Measurements from ENCODE around the gene COL27A1. TPM values are rescaled to one million over a fixed set of nuclear protein-coding genes. Genes with fewer than 3 reads are reported as not detected.
"Not testable (repeated sequence)": the region's sequence is repeated elsewhere in the genome, so short reads cannot be mapped to it uniquely, and the experiment has no call there.

COL27A1 gene
- total and polyA plus RNA-seq, 12 donors: 3.0 to 99.8 (median 11.9) TPM

DNA sequence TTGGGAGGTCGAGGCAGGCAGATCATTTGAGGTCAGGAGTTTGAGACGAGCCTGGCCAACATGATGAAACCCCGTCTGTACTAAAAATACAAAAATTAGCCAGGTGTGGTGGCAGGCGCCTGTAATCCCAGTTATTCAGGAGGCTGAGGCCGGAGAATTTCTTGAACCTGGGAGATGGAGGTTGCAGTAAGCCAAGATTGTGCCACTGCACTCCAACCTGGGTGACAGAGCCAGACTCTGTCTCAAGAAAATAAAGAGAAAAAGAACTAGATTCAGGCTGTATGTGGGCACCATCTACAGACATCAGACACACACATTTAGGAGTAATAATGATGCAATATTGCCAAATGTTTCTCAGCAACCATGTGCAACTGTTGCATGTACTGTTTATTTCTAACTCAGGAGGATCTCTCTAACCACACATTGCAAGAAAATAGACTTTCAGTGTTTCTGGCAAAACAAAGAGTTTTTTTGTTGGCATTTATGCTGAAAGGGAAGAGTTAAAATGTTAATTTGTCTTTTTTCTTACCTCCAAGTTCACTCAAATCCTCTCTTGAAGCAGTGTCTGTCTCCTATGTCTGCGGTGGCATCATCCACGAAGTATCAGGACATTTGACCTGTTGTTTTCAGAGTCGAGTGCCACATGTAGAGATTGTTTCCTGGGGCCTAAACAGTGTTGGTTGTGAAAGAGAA, 162.5 kb downstream of the COL27A1 start:
- no peaks in the 10 kb centered on the region for H3K9me3 ChIP-seq (replicated peaks in 1 of 3)
- 78 to 83% (median 81%) methylated on average over 8 of the region's 8 CpGs for WGBS, 4 donors

DNA sequence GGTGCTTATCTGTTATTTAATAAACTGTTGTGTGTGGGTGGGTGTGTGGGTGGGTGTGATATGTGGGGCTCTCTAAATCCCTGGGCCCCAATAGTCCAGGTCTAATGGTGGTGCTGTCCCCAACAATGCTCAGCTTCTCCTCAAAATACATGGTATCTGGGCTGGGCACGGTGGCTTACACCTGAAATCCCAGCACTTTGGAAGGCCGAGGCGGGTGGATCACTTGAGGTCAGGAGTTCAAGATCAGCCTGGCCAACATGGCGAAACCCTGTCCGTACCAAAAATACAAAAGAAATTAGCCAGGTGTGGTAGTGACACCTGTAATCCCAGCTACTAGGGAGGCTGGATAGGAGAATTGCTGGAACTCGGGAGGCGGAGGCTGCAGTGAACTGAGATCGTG, 163.1 kb downstream of the COL27A1 start:
- Histone ChIP-seq H3K4me3 (no peak overlapping the region), H3K27ac (no peak overlapping the region), H3K4me1 (replicated peaks in 1 of 2) (no peaks in the 10 kb centered on the region), H3K9me3 (replicated peaks in 1 of 3) (no peaks in the 10 kb centered on the region), H3K27me3 (no peaks in the 10 kb centered on the region), H3K36me3 (replicated peaks in 1 of 2) (no peaks in the 10 kb centered on the region)
- intact Hi-C loops (cut with DNase I): no loop called here
- WGBS, 4 donors: 82 to 89% (median 87%) methylated on average over 7 to 8 of the region's 8 CpGs
- DNase-seq: peak in 3 of 7 donors; percentile 0 to 15 (median 3)
- no peak for TF ChIP-seq POLR2A (IDR thresholded peaks at IDR 0.05)
- TF ChIP-seq, protein P1, sequence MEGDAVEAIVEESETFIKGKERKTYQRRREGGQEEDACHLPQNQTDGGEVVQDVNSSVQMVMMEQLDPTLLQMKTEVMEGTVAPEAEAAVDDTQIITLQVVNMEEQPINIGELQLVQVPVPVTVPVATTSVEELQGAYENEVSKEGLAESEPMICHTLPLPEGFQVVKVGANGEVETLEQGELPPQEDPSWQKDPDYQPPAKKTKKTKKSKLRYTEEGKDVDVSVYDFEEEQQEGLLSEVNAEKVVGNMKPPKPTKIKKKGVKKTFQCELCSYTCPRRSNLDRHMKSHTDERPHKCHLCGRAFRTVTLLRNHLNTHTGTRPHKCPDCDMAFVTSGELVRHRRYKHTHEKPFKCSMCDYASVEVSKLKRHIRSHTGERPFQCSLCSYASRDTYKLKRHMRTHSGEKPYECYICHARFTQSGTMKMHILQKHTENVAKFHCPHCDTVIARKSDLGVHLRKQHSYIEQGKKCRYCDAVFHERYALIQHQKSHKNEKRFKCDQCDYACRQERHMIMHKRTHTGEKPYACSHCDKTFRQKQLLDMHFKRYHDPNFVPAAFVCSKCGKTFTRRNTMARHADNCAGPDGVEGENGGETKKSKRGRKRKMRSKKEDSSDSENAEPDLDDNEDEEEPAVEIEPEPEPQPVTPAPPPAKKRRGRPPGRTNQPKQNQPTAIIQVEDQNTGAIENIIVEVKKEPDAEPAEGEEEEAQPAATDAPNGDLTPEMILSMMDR (IDR thresholded peaks at IDR 0.05): no peak

More for the DNA sequence above, 162.5 kb downstream of the COL27A1 start:
- Histone ChIP-seq H3K4me3 (no peak overlapping the region), H3K27ac (no peak overlapping the region), H3K4me1 (replicated peaks in 1 of 2) (no peaks in the 10 kb centered on the region), H3K27me3 (no peaks in the 10 kb centered on the region), H3K36me3 (replicated peaks in 1 of 2) (no peaks in the 10 kb centered on the region)
- DNase-seq: peak in 5 of 7 donors; percentile 1 to 11 (median 6)
- no peak for TF ChIP-seq POLR2A (IDR thresholded peaks at IDR 0.05)
- TF ChIP-seq, protein P1 (IDR thresholded peaks at IDR 0.05): no peak
- intact Hi-C loops (cut with DNase I): no loop called here

DNA sequence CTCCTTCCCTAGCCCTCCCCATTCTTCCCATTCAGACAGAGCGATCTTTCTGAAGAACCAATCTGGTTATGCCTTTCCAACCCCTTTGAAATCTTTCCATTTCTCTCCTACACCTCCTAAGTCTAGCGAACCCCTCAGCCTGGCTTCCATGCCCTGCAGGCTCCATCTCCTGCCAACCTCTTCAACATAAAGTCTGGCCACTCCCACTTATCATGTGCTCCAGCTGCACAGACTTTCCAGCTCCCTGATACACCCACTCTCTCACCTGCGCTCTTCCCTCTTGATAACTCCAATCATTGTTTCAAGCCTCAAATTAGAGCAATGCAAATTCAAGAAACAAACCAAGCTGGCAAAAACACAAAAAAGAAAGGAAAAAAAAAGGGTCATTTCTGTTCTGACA, 163.8 kb downstream of the COL27A1 start:
- intact Hi-C loops (cut with DNase I): no loop called here
- DNase-seq: peak in 2 of 7 donors; percentile 5 to 28

DNA sequence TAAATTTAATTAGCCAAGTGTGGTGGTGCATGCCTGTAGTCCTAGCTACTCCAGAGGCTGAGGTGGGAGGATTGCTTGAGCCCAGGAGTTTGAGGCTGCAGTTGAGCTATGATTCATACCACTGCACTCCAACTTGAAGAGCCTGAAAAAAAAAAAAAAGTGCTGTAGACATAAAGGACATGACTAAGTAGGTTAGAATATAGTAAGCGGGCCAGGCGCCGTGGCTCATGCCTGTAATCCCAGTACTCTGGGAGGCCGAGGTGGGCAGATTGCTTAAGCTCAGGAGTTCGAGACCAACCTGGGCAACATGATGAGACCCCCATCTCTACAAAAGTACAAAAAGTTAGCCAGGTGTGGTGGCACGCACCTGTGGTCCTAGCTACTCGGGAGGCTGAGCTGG, 165.4 kb downstream of the COL27A1 start:
- intact Hi-C loops (cut with DNase I); H3K27ac ChIP-seq; H3K27me3 ChIP-seq; H3K4me3 ChIP-seq; H3K9me3 ChIP-seq (replicated peaks in 1 of 3); H3K36me3 ChIP-seq (replicated peaks in 1 of 2); H3K4me1 ChIP-seq (replicated peaks in 1 of 2): not testable (repeated sequence)
- 81 to 93% (median 86%) methylated on average over 7 of the region's 7 CpGs for WGBS, 4 donors
- DNase-seq: peak in 1 of 7 donors; percentile 7

More for the DNA sequence above, 163.8 kb downstream of the COL27A1 start:
- Histone ChIP-seq H3K36me3 (replicated peaks in 1 of 2) (no peaks in the 10 kb centered on the region), H3K4me3 (no peak overlapping the region), H3K9me3 (replicated peaks in 1 of 3) (no peaks in the 10 kb centered on the region), H3K4me1 (replicated peaks in 1 of 2) (no peaks in the 10 kb centered on the region), H3K27me3 (no peaks in the 10 kb centered on the region), H3K27ac (no peak overlapping the region)
- WGBS, 4 donors: 89 to 93% (median 91%) methylated on average over 3 of the region's 3 CpGs
- TF ChIP-seq, protein P1 (IDR thresholded peaks at IDR 0.05): no peak
- no peak for TF ChIP-seq POLR2A (IDR thresholded peaks at IDR 0.05)

DNA sequence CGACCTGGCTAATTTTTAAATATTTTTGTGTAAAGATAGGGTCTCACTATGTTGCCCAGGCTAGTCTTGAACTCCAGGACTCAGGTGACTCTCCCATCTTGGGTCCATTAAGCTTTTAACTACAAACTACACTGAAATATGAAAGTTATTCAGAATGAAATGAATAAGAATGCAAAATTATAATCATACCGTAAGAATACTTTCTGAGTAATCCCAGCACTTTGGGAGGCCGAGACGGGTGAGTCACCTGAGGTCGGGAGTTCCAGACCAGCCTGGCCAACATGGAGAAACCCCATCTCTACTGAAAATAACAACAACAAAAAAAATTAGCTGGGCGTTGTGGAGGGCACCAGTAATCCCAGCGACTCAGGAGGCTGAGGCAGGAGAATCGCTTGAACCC, 166.4 kb downstream of the COL27A1 start:
- intact Hi-C loops (cut with DNase I): no loop called here
- DNase-seq: no peak
- Histone ChIP-seq H3K4me3 (no peak overlapping the region), H3K9me3 (replicated peaks in 1 of 3) (no peaks in the 10 kb centered on the region), H3K27me3 (no peaks in the 10 kb centered on the region), H3K36me3 (replicated peaks in 1 of 2) (no peaks in the 10 kb centered on the region), H3K4me1 (replicated peaks in 1 of 2) (no peaks in the 10 kb centered on the region), H3K27ac (no peak overlapping the region)
- 66 to 74% (median 68%) methylated on average over 8 of the region's 8 CpGs for WGBS, 4 donors
- no peak for TF ChIP-seq POLR2A (IDR thresholded peaks at IDR 0.05)
- TF ChIP-seq, protein P1 (IDR thresholded peaks at IDR 0.05): no peak

DNA sequence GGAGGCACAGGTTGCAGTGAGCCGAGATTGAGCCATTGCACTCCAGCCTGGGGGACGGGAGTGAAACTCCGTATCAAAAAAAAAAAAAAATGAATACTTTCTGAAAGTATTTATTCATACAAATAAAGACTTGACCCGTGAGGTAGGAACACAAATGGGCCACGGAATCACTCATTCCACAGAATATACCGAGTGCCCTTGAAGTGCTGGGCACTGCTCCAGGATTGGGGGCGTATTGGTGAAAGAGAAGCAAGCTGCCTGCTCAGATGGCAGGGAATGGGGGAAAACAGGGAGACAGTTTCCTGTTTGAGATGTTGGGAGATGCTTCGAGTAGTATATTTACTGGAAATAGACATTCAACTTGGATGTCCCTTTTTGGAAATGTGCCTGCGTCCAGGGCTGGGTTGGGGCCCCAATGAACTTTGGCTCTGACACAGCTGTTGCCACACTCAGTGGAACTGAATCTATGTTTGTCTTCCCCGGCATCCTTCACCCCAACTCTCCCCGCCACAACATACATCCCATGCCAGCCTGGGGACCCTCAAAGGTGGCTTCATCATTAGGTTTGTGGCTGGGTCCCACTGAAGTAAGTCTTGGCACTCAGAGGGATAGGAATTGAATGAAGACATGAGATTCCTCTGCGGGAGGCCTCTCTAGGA, 167.0 kb downstream of the COL27A1 start:
- WGBS, 4 donors: 52 to 64% (median 54%) methylated on average over 11 to 12 of the region's 12 CpGs
- intact Hi-C loops (cut with DNase I): not testable (repeated sequence)
- DNase-seq: peak in 2 of 7 donors; percentile 29 to 39

More for the DNA sequence above, 167.0 kb downstream of the COL27A1 start:
- not testable (repeated sequence) for H3K27ac ChIP-seq; H3K36me3 ChIP-seq (replicated peaks in 1 of 2); H3K4me3 ChIP-seq; H3K4me1 ChIP-seq (replicated peaks in 1 of 2); H3K9me3 ChIP-seq (replicated peaks in 1 of 3); H3K27me3 ChIP-seq

All from adrenal gland (tissue), 12 donors.